ENCODE data around the gene FTSJ1. TPM values are rescaled to one million over a fixed set of nuclear protein-coding genes. Genes with fewer than 3 reads are reported as not detected.
A peak's percentile ranks its signal among the peaks of the same experiment; 100 is the strongest.

The FTSJ1 gene
- total RNA-seq, 1 donor from 2014 or later: 32.2 TPM

- Mint-ChIP-seq H3K27me3 (ENCODE audit: insufficient read depth, low read depth) (peaks cover 10% of the 10 kb centered on the region), H3K4me1 (peaks cover 40% of the 10 kb centered on the region), H3K9me3 (peaks cover 20% of the 10 kb centered on the region), H3K36me3 (peaks cover under 1% of the 10 kb centered on the region), H3K4me3 (peak overlapping the region; percentile 71), H3K27ac (peak overlapping the region; percentile 42)
- Histone ChIP-seq H3K36me3 (no peaks in the 10 kb centered on the region), H3K27ac (peak overlapping the region; percentile 27), H3K4me2 (peak overlapping the region; percentile 43), H3K4me3 (no peak overlapping the region), H2AFZ (replicated peaks) (no peak overlapping the region), H3K4me1 (peaks cover 15% of the 10 kb centered on the region), H3F3A (ENCODE audit: low read depth) (peaks cover 15% of the 10 kb centered on the region), H3K9me3 (ENCODE audit: low read depth) (no peaks in the 10 kb centered on the region), H3K27me3 (no peaks in the 10 kb centered on the region), H3K79me2 (ENCODE audit: low read depth) (peaks cover 22% of the 10 kb centered on the region), H3K9ac (no peak overlapping the region), H4K20me1 (ENCODE audit: low read depth) (no peaks in the 10 kb centered on the region)
- DNase-seq (ENCODE audit: low spot score): peak; percentile 54
- TF ChIP-seq CTCF (IDR thresholded peaks at IDR 0.05): no peak
- no peak for TF ChIP-seq EZH2phosphoT487 (IDR thresholded peaks at IDR 0.05)
- no peak for TF ChIP-seq EZH2 (IDR thresholded peaks at IDR 0.05)
Observed at GRCh38 chrX:48472851-48473703, 2.9 kb upstream of the FTSJ1 start.

GRCh38 chrX:48473704-48473990 lies 2.4 kb upstream of the FTSJ1 start:
- Histone ChIP-seq H3K27me3 (no peaks in the 10 kb centered on the region), H3K4me2 (no peak overlapping the region), H3K9ac (no peak overlapping the region), H3K79me2 (ENCODE audit: low read depth) (peaks cover 22% of the 10 kb centered on the region), H3K4me3 (no peak overlapping the region), H3K9me3 (ENCODE audit: low read depth) (no peaks in the 10 kb centered on the region), H4K20me1 (ENCODE audit: low read depth) (no peaks in the 10 kb centered on the region), H3K27ac (no peak overlapping the region), H3K4me1 (peaks cover 15% of the 10 kb centered on the region), H3K36me3 (no peaks in the 10 kb centered on the region), H3F3A (ENCODE audit: low read depth) (peaks cover 15% of the 10 kb centered on the region), H2AFZ (replicated peaks) (no peak overlapping the region)
- peak overlapping the region; percentile 71 for H3K4me3 Mint-ChIP-seq
- peaks cover 36% of the 10 kb centered on the region for H3K4me1 Mint-ChIP-seq
- TF ChIP-seq EZH2 (IDR thresholded peaks at IDR 0.05): no peak
- TF ChIP-seq EZH2phosphoT487 (IDR thresholded peaks at IDR 0.05): no peak
- no peak for TF ChIP-seq CTCF (IDR thresholded peaks at IDR 0.05)
- DNase-seq (ENCODE audit: low spot score): no peak
- peaks cover 3% of the 10 kb centered on the region for H3K36me3 Mint-ChIP-seq
- no peak overlapping the region for H3K27ac Mint-ChIP-seq
- peaks cover 20% of the 10 kb centered on the region for H3K9me3 Mint-ChIP-seq
- peaks cover 7% of the 10 kb centered on the region for H3K27me3 Mint-ChIP-seq (ENCODE audit: insufficient read depth, low read depth)

GRCh38 chrX:48474127-48474526 lies 1.9 kb upstream of the FTSJ1 start:
- no peak overlapping the region for H3K9ac ChIP-seq
- no peak overlapping the region for H3K4me2 ChIP-seq
- peaks cover 15% of the 10 kb centered on the region for H3K4me1 ChIP-seq
- H3K27me3 Mint-ChIP-seq (ENCODE audit: insufficient read depth, low read depth): peaks cover 6% of the 10 kb centered on the region
- no peaks in the 10 kb centered on the region for H4K20me1 ChIP-seq (ENCODE audit: low read depth)
- H3K4me3 ChIP-seq: no peak overlapping the region
- H3K36me3 Mint-ChIP-seq: peaks cover 3% of the 10 kb centered on the region
- H3K36me3 ChIP-seq: no peaks in the 10 kb centered on the region
- peak; percentile 23 for DNase-seq (ENCODE audit: low spot score)
- H3K27ac ChIP-seq: no peak overlapping the region
- peak overlapping the region; percentile 70 for H3K4me3 Mint-ChIP-seq
- H3K27me3 ChIP-seq: no peaks in the 10 kb centered on the region
- H3K4me1 Mint-ChIP-seq: peaks cover 36% of the 10 kb centered on the region
- H2AFZ ChIP-seq (replicated peaks): no peak overlapping the region
- peaks cover 22% of the 10 kb centered on the region for H3K79me2 ChIP-seq (ENCODE audit: low read depth)
- peak overlapping the region; percentile 36 for H3K27ac Mint-ChIP-seq
- H3F3A ChIP-seq (ENCODE audit: low read depth): peaks cover 15% of the 10 kb centered on the region
- H3K9me3 Mint-ChIP-seq: peaks cover 20% of the 10 kb centered on the region
- H3K9me3 ChIP-seq (ENCODE audit: low read depth): no peaks in the 10 kb centered on the region
- no peak for TF ChIP-seq EZH2 (IDR thresholded peaks at IDR 0.05)
- peak; percentile 27 for TF ChIP-seq CTCF (IDR thresholded peaks at IDR 0.05)
- no peak for TF ChIP-seq EZH2phosphoT487 (IDR thresholded peaks at IDR 0.05)

Measured in neural progenitor cell (in vitro differentiated cells).